Measurements from ENCODE around the gene CHMP3.
"Not testable (repeated sequence)": the region's sequence is repeated elsewhere in the genome, so short reads cannot be mapped to it uniquely, and the experiment has no call there.

Gene CHMP3

GRCh38 chr2:86562922-86563649, at the start of gene CHMP3:
Gene CHMP3, minus strand, starts transcription at chr2:86563443. Its CDS starts 95 bp downstream, at chr2:86563348.
- DNase-seq (ENCODE audit: low read depth) = peak; percentile 95

GRCh38 chr2:86610871-86611270, 47.6 kb upstream of the CHMP3 start:
- no peak for DNase-seq (ENCODE audit: low read depth)

GRCh38 chr2:86608832-86609410, 45.7 kb upstream of the CHMP3 start:
- DNase-seq (ENCODE audit: low read depth) = no peak

GRCh38 chr2:86603905-86604304, 40.7 kb upstream of the CHMP3 start:
- no peak for DNase-seq (ENCODE audit: low read depth)

- no peak for DNase-seq (ENCODE audit: low read depth)
Measured at GRCh38 chr2:86598966-86599365, 35.7 kb upstream of the CHMP3 start.

- DNase-seq (ENCODE audit: low read depth) = no peak
Measured at GRCh38 chr2:86596118-86596517, 32.9 kb upstream of the CHMP3 start.

- no peak for DNase-seq (ENCODE audit: low read depth)
Measured at GRCh38 chr2:86593266-86593665, 30.0 kb upstream of the CHMP3 start.

- DNase-seq (ENCODE audit: low read depth) = no peak
Measured at GRCh38 chr2:86592547-86593230, 29.4 kb upstream of the CHMP3 start.

GRCh38 chr2:86589701-86590100, 26.5 kb upstream of the CHMP3 start:
- not testable (repeated sequence) for DNase-seq (ENCODE audit: low read depth)

GRCh38 chr2:86584151-86584913, 21.1 kb upstream of the CHMP3 start:
- no peak for DNase-seq (ENCODE audit: low read depth)

- DNase-seq (ENCODE audit: low read depth) = no peak
Measured at GRCh38 chr2:86580560-86580959, 17.3 kb upstream of the CHMP3 start.

GRCh38 chr2:86577817-86578456, 14.7 kb upstream of the CHMP3 start:
- no peak for DNase-seq (ENCODE audit: low read depth)

GRCh38 chr2:86570059-86570458, 6.8 kb upstream of the CHMP3 start:
- DNase-seq (ENCODE audit: low read depth) = no peak

- DNase-seq (ENCODE audit: low read depth) = no peak
Measured at GRCh38 chr2:86566821-86567190, 3.6 kb upstream of the CHMP3 start.

- no peak for DNase-seq (ENCODE audit: low read depth)
Measured at GRCh38 chr2:86566158-86566820, 3.0 kb upstream of the CHMP3 start.

GRCh38 chr2:86563650-86564061, 413 bp upstream of the CHMP3 start:
- DNase-seq (ENCODE audit: low read depth) = no peak

- no peak for DNase-seq (ENCODE audit: low read depth)
Measured at GRCh38 chr2:86562485-86562921, 740 bp downstream of the CHMP3 start.

- no peak for DNase-seq (ENCODE audit: low read depth)
Measured at GRCh38 chr2:86557836-86558235, 5.4 kb downstream of the CHMP3 start.

GRCh38 chr2:86556508-86556907, 6.7 kb downstream of the CHMP3 start:
- DNase-seq (ENCODE audit: low read depth) = no peak

GRCh38 chr2:86552889-86553288, 10.4 kb downstream of the CHMP3 start:
- DNase-seq (ENCODE audit: low read depth) = no peak

GRCh38 chr2:86549963-86550725, 13.1 kb downstream of the CHMP3 start:
- DNase-seq (ENCODE audit: low read depth) = not testable (repeated sequence)
